Peyer's patch (tissue), 4 donors: ENCODE data around the gene TMEM63B.

ENCODE experiments used
- CTCF ChIP-seq, 6 experiments: fragments of 450-650 bp in 4 of 6; fragments of 200-600 bp in 2 of 6; sonication (generic) in 1 of 6; IDR thresholded peaks; one replicate each; pipeline ENCODE4 v1.5.1; 2017 to 2019; ENCODE audit warnings: antibody characterized with exemption in 6 of 6, mild to moderate bottlenecking in 3 of 6, moderate library complexity in 1 of 6
- POLR2A ChIP-seq, 2 donors: fragments of 450-650 bp; IDR thresholded peaks; one replicate each; pipeline ENCODE4 v1.5.1; 2017; ENCODE audit warnings: antibody characterized with exemption in 2 of 2, mild to moderate bottlenecking in 2 of 2, moderate library complexity in 2 of 2

- TF ChIP-seq CTCF (IDR thresholded peaks at IDR 0.05) (no peak), POLR2A (IDR thresholded peaks at IDR 0.05) (no peak)
These were observed 24.8 kb upstream of the TMEM63B start for GRCh38 chr6:44102527-44102926.
